H1 (cell line): ENCODE measurements around the gene LGALS9C. TPM values are rescaled to one million over a fixed set of nuclear protein-coding genes. Genes with fewer than 3 reads are reported as not detected.
"Not testable (repeated sequence)": the region's sequence is repeated elsewhere in the genome, so short reads cannot be mapped to it uniquely, and the experiment has no call there.

Experiments
- CTCF ChIA-PET: fragments of 300-600 bp; sonication (Branson Sonifier 250); formaldehyde crosslinking; loops from one replicate; lab custom pipeline; 2021; ENCODE audit not compliant: partially characterized antibody; lab: Charles Lee
- POLR2A ChIA-PET: fragments of 300-600 bp; sonication (Branson Sonifier 250); formaldehyde crosslinking; loops from one replicate; lab custom pipeline; 2021; ENCODE audit warnings: inconsistent platforms; ENCODE audit not compliant: partially characterized antibody; lab: Charles Lee
- DNase-seq, 2 experiments: peaks; one replicate each; pipeline versions ENCODE4 v3.0.0 to v3.0.0-alpha.2; 2010 to 2022; ENCODE audit warnings: low spot score in 2 of 2, low read depth in 1 of 2, mixed read lengths in 1 of 2
- FAIRE-seq: peaks from 2 replicates; lab custom pipeline; 2011; peaks lifted over from hg19 to GRCh38; lab: Jason Lieb, UNC
- H2AFZ ChIP-seq: 2 replicates; pipeline ENCODE4 v1.8.1; 2012; ENCODE audit warnings: low read length, inconsistent platforms
- H2AK5ac ChIP-seq: 2 replicates; pipeline ENCODE4 v1.6.1; 2013; ENCODE audit warnings: low read depth, low read length
- H2BK120ac ChIP-seq: replicated peaks from 2 replicates; pipeline ENCODE3; 2013; ENCODE audit warnings: low read depth, low read length, inconsistent platforms
- H2BK12ac ChIP-seq: 2 replicates; pipeline ENCODE4 v1.6.1; 2013; ENCODE audit warnings: low read depth, low read length
- H2BK15ac ChIP-seq: 2 replicates; pipeline ENCODE4 v1.6.1; 2013; ENCODE audit warnings: low read length
- H2BK20ac ChIP-seq: 2 replicates; pipeline ENCODE4 v1.6.1; 2013; ENCODE audit warnings: low read length
- H2BK5ac ChIP-seq: 2 replicates; pipeline ENCODE4 v1.6.1; 2013; ENCODE audit warnings: low read depth, low read length
- H3K14ac ChIP-seq: 2 replicates; pipeline ENCODE4 v1.6.1; 2013; ENCODE audit warnings: inconsistent platforms; ENCODE audit not compliant: insufficient read length
- H3K18ac ChIP-seq: 2 replicates; pipeline ENCODE4 v1.6.1; 2013; ENCODE audit warnings: low read length; ENCODE audit errors: extremely low read depth
- H3K23ac ChIP-seq: 2 replicates; pipeline ENCODE4 v1.6.1; 2013; ENCODE audit warnings: inconsistent platforms; ENCODE audit not compliant: insufficient read length
- H3K23me2 ChIP-seq: 2 replicates; pipeline ENCODE4 v1.6.1; 2013; ENCODE audit warnings: low read depth, low read length
- H3K27ac ChIP-seq: 2 replicates; pipeline ENCODE4 v1.6.1; 2011; ENCODE audit warnings: low read depth, low read length, inconsistent platforms
- H3K27me3 ChIP-seq, 4 experiments: replicated peaks in 1 of 4; 1 replicate in 1 of 4; 2 replicates in 3 of 4; pipeline versions ENCODE4 v1.6.1 to v1.8.1; 2011 to 2013; ENCODE audit warnings: low read length in 3 of 4, mild to moderate bottlenecking in 3 of 4, inconsistent platforms in 2 of 4, mixed read lengths in 2 of 4, moderate library complexity in 1 of 4; ENCODE audit not compliant: control insufficient read depth in 3 of 4, insufficient read depth in 3 of 4; ENCODE audit errors: extremely low read depth in 1 of 4
- H3K36me3 ChIP-seq, 4 experiments: 2 replicates each; pipeline versions ENCODE4 v1.6.1 to v1.8.1; 2011 to 2013; ENCODE audit warnings: mild to moderate bottlenecking in 4 of 4, low read length in 3 of 4, moderate library complexity in 2 of 4, control low read depth in 1 of 4, inconsistent platforms in 1 of 4; ENCODE audit not compliant: insufficient read depth in 4 of 4, control insufficient read depth in 2 of 4
- H3K4ac ChIP-seq: replicated peaks from 2 replicates; pipeline ENCODE3; 2013; ENCODE audit warnings: low read length, low read depth, mixed read lengths, inconsistent platforms; ENCODE audit not compliant: insufficient read length
- H3K4me1 ChIP-seq, 4 experiments: replicated peaks in 1 of 4; 1 replicate in 1 of 4; 2 replicates in 3 of 4; pipeline versions ENCODE4 v1.6.1 to v1.8.1; 2011 to 2013; ENCODE audit warnings: low read length in 3 of 4, inconsistent platforms in 2 of 4, mixed read lengths in 1 of 4; ENCODE audit not compliant: insufficient read depth in 4 of 4, control insufficient read depth in 3 of 4
- H3K4me2 ChIP-seq, 2 experiments: 2 replicates each; pipeline versions ENCODE4 v1.6.1 to v1.8.1; 2011 to 2013; ENCODE audit warnings: low read depth in 2 of 2, low read length in 2 of 2, control low read depth in 1 of 2, inconsistent platforms in 1 of 2, mild to moderate bottlenecking in 1 of 2; ENCODE audit not compliant: insufficient read depth in 1 of 2
- H3K4me3 ChIP-seq, 4 experiments: fragments of 200-600, 300-600 bp in 1 of 4; sonication (generic), shearing (Covaris generic), sonication (Bioruptor Twin) in 1 of 4; 2 replicates each; pipeline versions ENCODE4 v1.5.1 to v1.8.1; 2011 to 2016; ENCODE audit warnings: low read length in 4 of 4, low read depth in 3 of 4, control low read depth in 2 of 4, inconsistent platforms in 2 of 4, mild to moderate bottlenecking in 2 of 4, mixed read lengths in 1 of 4, moderate library complexity in 1 of 4; ENCODE audit not compliant: insufficient read depth in 2 of 4; ENCODE audit errors: extremely low read depth in 1 of 4
- H3K56ac ChIP-seq: replicated peaks from 2 replicates; pipeline ENCODE3; 2013; ENCODE audit warnings: low read depth, mild to moderate bottlenecking, mixed read lengths, low read length, inconsistent platforms; ENCODE audit not compliant: insufficient read length
- H3K79me1 ChIP-seq: 2 replicates; pipeline ENCODE4 v1.6.1; 2013; ENCODE audit warnings: low read depth, low read length, control low read depth
- H3K79me2 ChIP-seq, 2 experiments: 2 replicates each; pipeline versions ENCODE4 v1.6.1 to v1.8.1; 2012 to 2013; ENCODE audit warnings: low read length in 2 of 2, mild to moderate bottlenecking in 2 of 2, inconsistent platforms in 1 of 2; ENCODE audit not compliant: insufficient read depth in 2 of 2, control insufficient read depth in 1 of 2
- H3K9ac ChIP-seq, 4 experiments: replicated peaks in 1 of 4; 1 replicate in 1 of 4; 2 replicates in 3 of 4; pipeline versions ENCODE4 v1.6.1 to v1.8.1; 2011 to 2013; ENCODE audit warnings: low read depth in 3 of 4, low read length in 3 of 4, control low read depth in 2 of 4, mild to moderate bottlenecking in 2 of 4, moderate library complexity in 2 of 4, inconsistent platforms in 1 of 4; ENCODE audit errors: extremely low read depth in 1 of 4
- H3K9me3 ChIP-seq, 2 experiments: 2 replicates each; pipeline versions ENCODE4 v1.6.1 to v1.8.1; 2012 to 2013; ENCODE audit warnings: mild to moderate bottlenecking in 2 of 2, moderate library complexity in 2 of 2, control low read depth in 1 of 2, inconsistent platforms in 1 of 2, low read depth in 1 of 2, low read length in 1 of 2, mixed read lengths in 1 of 2; ENCODE audit not compliant: insufficient read depth in 2 of 2
- H4K20me1 ChIP-seq, 2 experiments: replicated peaks in 1 of 2; 2 replicates each; pipeline versions ENCODE3 to v1.8.1; 2011 to 2013; ENCODE audit warnings: inconsistent platforms in 2 of 2, low read length in 2 of 2, mild to moderate bottlenecking in 1 of 2; ENCODE audit not compliant: insufficient read depth in 2 of 2, control insufficient read depth in 1 of 2
- H4K5ac ChIP-seq: 2 replicates; pipeline ENCODE4 v1.6.1; 2013; ENCODE audit warnings: low read length, low read depth, mixed read lengths, inconsistent platforms; ENCODE audit not compliant: insufficient read length
- H4K8ac ChIP-seq: 2 replicates; pipeline ENCODE4 v1.8.0; 2013; ENCODE audit warnings: mild to moderate bottlenecking, moderate library complexity, low read length, inconsistent platforms; ENCODE audit not compliant: insufficient read depth; ENCODE audit errors: extremely low read depth
- H4K91ac ChIP-seq: replicated peaks from 2 replicates; pipeline ENCODE3; 2013; ENCODE audit warnings: low read length, mixed read lengths, inconsistent platforms; ENCODE audit not compliant: insufficient read length
- WGBS, 2 experiments: shearing (Covaris generic) in 1 of 2; methylation state at CpG; one replicate each; pipeline versions ENCODE4 v1.1.6 to v1.1.7; 2013 to 2015; ENCODE audit warnings: low lambda C conversion rate in 2 of 2, mixed read lengths in 2 of 2, inconsistent platforms in 1 of 2, low coverage in 1 of 2, missing lambda C conversion rate in 1 of 2; ENCODE audit not compliant: insufficient replicate concordance in 2 of 2, insufficient coverage in 1 of 2, insufficient read length in 1 of 2; ENCODE audit errors: extremely low coverage in 1 of 2, missing lambda C conversion rate in 1 of 2; 5-methylcytosine and 5-hydroxymethylcytosine counted together
- polyA plus RNA-seq, 7 experiments: library from polyadenylated mRNA; depleted of rRNA in 3 of 7; stranded (reverse) in 5 of 7; unstranded in 2 of 7; fragments of >200 nt in 5 of 7; fragments of 200-250 nt in 2 of 7; gene quantifications; 1 replicate in 5 of 7; 2 replicates in 1 of 7; 4 replicates in 1 of 7; pipeline versions ENCODE4 v1.2.1 to v1.2.3, GENCODE V29; 2011 to 2013; ENCODE audit warnings: missing spikeins in 2 of 7, mixed read lengths in 2 of 7
- total RNA-seq: library from RNA; stranded (reverse); fragmentation: NEBNext Ultra II Directional; extraction: Animal tissue kit (Norgen Biotek cat#: 25700); gene quantifications from 2 replicates; pipeline ENCODE4 v1.2.1, GENCODE V29; 2021

LGALS9C gene
- total and polyA plus RNA-seq, 2 of the 8 experiments (the other 6 are each of a cell fraction or from before 2014, with no cell fraction given) = 0.03 TPM; not detected in 1

GRCh38 chr17:18470345-18470930, 6.2 kb upstream of the LGALS9C start:
- CTCF ChIA-PET, H4K91ac ChIP-seq, H3K18ac ChIP-seq, H3K4me1 ChIP-seq, H3K23ac ChIP-seq, H2BK120ac ChIP-seq, H3K4me3 ChIP-seq, H3K27me3 ChIP-seq, H3K79me2 ChIP-seq, H3K27ac ChIP-seq, H4K8ac ChIP-seq, H2BK12ac ChIP-seq, H3K9me3 ChIP-seq, H2AK5ac ChIP-seq, FAIRE-seq, H2BK5ac ChIP-seq, H4K5ac ChIP-seq, H3K4ac ChIP-seq, H4K20me1 ChIP-seq, H2BK20ac ChIP-seq, H3K14ac ChIP-seq, H3K79me1 ChIP-seq, H2BK15ac ChIP-seq, H2AFZ ChIP-seq, H3K36me3 ChIP-seq, H3K23me2 ChIP-seq, DNase-seq, H3K56ac ChIP-seq, H3K9ac ChIP-seq, POLR2A ChIA-PET, H3K4me2 ChIP-seq: not testable (repeated sequence)
- 95% methylated on average over 6 of the region's 11 CpGs; no CpG with 5 or more reads in 1 of the 2 experiments for WGBS, 2 experiments

- H4K8ac ChIP-seq, H3K9me3 ChIP-seq, H3K23me2 ChIP-seq, H3K23ac ChIP-seq, DNase-seq, H3K36me3 ChIP-seq, H3K79me1 ChIP-seq, H2BK120ac ChIP-seq, H3K14ac ChIP-seq, POLR2A ChIA-PET, H3K56ac ChIP-seq, H3K4me2 ChIP-seq, H3K79me2 ChIP-seq, FAIRE-seq, H3K4ac ChIP-seq, H3K4me1 ChIP-seq, H2BK12ac ChIP-seq, H4K20me1 ChIP-seq, H2BK15ac ChIP-seq, H2AK5ac ChIP-seq, H3K27me3 ChIP-seq, H2AFZ ChIP-seq, H3K9ac ChIP-seq, H2BK20ac ChIP-seq, H3K27ac ChIP-seq, H4K5ac ChIP-seq, H2BK5ac ChIP-seq, CTCF ChIA-PET, H4K91ac ChIP-seq, H3K4me3 ChIP-seq, H3K18ac ChIP-seq: not testable (repeated sequence)
- 91% methylated on average over 3 of the region's 4 CpGs; no CpG with 5 or more reads in 1 of the 2 experiments for WGBS, 2 experiments
These were observed 2.6 kb upstream of the LGALS9C start for GRCh38 chr17:18473967-18474366.
